ENCODE data around the gene SUSD1. TPM values are rescaled to one million over a fixed set of nuclear protein-coding genes. Genes with fewer than 3 reads are reported as not detected.
A peak's percentile ranks its signal among the peaks of the same experiment; 100 is the strongest.

SUSD1 gene
- total RNA-seq, 1 experiment from 2014 or later, result 3.3 TPM

GRCh38 chr9:112007575-112008240 is 167.4 kb downstream of the SUSD1 start:
- Histone ChIP-seq H3K27me3 (no peaks in the 10 kb centered on the region), H3K4me3 (no peak overlapping the region), H3K9me3 (no peaks in the 10 kb centered on the region), H3K36me3 (no peaks in the 10 kb centered on the region)
- DNase-seq, result no peak

GRCh38 chr9:112006361-112007020 is 168.6 kb downstream of the SUSD1 start:
- Histone ChIP-seq H3K36me3 (no peaks in the 10 kb centered on the region), H3K27me3 (no peaks in the 10 kb centered on the region), H3K9me3 (no peaks in the 10 kb centered on the region), H3K4me3 (no peak overlapping the region)
- DNase-seq, result no peak

- Histone ChIP-seq H3K27me3 (no peaks in the 10 kb centered on the region), H3K36me3 (no peaks in the 10 kb centered on the region), H3K4me3 (no peak overlapping the region), H3K9me3 (no peaks in the 10 kb centered on the region)
- no peak for DNase-seq
These were observed 169.2 kb downstream of the SUSD1 start for GRCh38 chr9:112005939-112006338.

GRCh38 chr9:112003538-112003937 is 171.6 kb downstream of the SUSD1 start:
- no peaks in the 10 kb centered on the region for H3K36me3 ChIP-seq
- no peaks in the 10 kb centered on the region for H3K9me3 ChIP-seq
- H3K4me3 ChIP-seq, result no peak overlapping the region
- DNase-seq, result no peak
- no peaks in the 10 kb centered on the region for H3K27me3 ChIP-seq

GRCh38 chr9:112002847-112003457 is 172.1 kb downstream of the SUSD1 start:
- no peaks in the 10 kb centered on the region for H3K36me3 ChIP-seq
- H3K4me3 ChIP-seq, result no peak overlapping the region
- H3K27me3 ChIP-seq, result no peaks in the 10 kb centered on the region
- no peaks in the 10 kb centered on the region for H3K9me3 ChIP-seq
- peak; percentile 80 for DNase-seq

- Histone ChIP-seq H3K4me3 (no peak overlapping the region), H3K9me3 (no peaks in the 10 kb centered on the region), H3K27me3 (no peaks in the 10 kb centered on the region), H3K36me3 (no peaks in the 10 kb centered on the region)
- no peak for DNase-seq
These were observed 172.8 kb downstream of the SUSD1 start for GRCh38 chr9:112002131-112002846.

- Histone ChIP-seq H3K27me3 (no peaks in the 10 kb centered on the region), H3K9me3 (no peaks in the 10 kb centered on the region), H3K36me3 (no peaks in the 10 kb centered on the region), H3K4me3 (no peak overlapping the region)
- no peak for DNase-seq
These were observed 174.4 kb downstream of the SUSD1 start for GRCh38 chr9:112000743-112001142.

- Histone ChIP-seq H3K9me3 (no peaks in the 10 kb centered on the region), H3K4me3 (no peak overlapping the region), H3K36me3 (no peaks in the 10 kb centered on the region), H3K27me3 (no peaks in the 10 kb centered on the region)
- DNase-seq, result no peak
These were observed 175.8 kb downstream of the SUSD1 start for GRCh38 chr9:111999319-111999718.

- no peak for DNase-seq
- no peaks in the 10 kb centered on the region for H3K36me3 ChIP-seq
- H3K9me3 ChIP-seq, result no peaks in the 10 kb centered on the region
- no peaks in the 10 kb centered on the region for H3K27me3 ChIP-seq
- no peak overlapping the region for H3K4me3 ChIP-seq
These were observed 177.3 kb downstream of the SUSD1 start for GRCh38 chr9:111997831-111998230.

GRCh38 chr9:111994831-111995458 is 180.2 kb downstream of the SUSD1 start:
- DNase-seq, result no peak
- Histone ChIP-seq H3K27me3 (no peaks in the 10 kb centered on the region), H3K4me3 (no peak overlapping the region), H3K36me3 (no peaks in the 10 kb centered on the region), H3K9me3 (peaks cover 6% of the 10 kb centered on the region)

- no peaks in the 10 kb centered on the region for H3K27me3 ChIP-seq
- no peak overlapping the region for H3K4me3 ChIP-seq
- peaks cover 6% of the 10 kb centered on the region for H3K9me3 ChIP-seq
- no peak for DNase-seq
- H3K36me3 ChIP-seq, result no peaks in the 10 kb centered on the region
These were observed 181.8 kb downstream of the SUSD1 start for GRCh38 chr9:111993319-111993718.

- H3K9me3 ChIP-seq, result peaks cover 6% of the 10 kb centered on the region
- H3K4me3 ChIP-seq, result no peak overlapping the region
- H3K27me3 ChIP-seq, result no peaks in the 10 kb centered on the region
- H3K36me3 ChIP-seq, result no peaks in the 10 kb centered on the region
- peak; percentile 35 for DNase-seq
These were observed 182.6 kb downstream of the SUSD1 start for GRCh38 chr9:111992523-111992922.

- H3K27me3 ChIP-seq, result no peaks in the 10 kb centered on the region
- DNase-seq, result no peak
- peaks cover 6% of the 10 kb centered on the region for H3K9me3 ChIP-seq
- H3K36me3 ChIP-seq, result no peaks in the 10 kb centered on the region
- H3K4me3 ChIP-seq, result no peak overlapping the region
These were observed 183.9 kb downstream of the SUSD1 start for GRCh38 chr9:111991179-111991578.

Other genes with a start within 250 kb of the SUSD1 start
- 16.3 and 20.7 TPM in 2 replicates for gene PTBP3, start 158.3 kb upstream of the SUSD1 start, total RNA-seq (2014; rRNA removed; shearing (Covaris generic); ENCODE audit: low replicate concordance)
- 32.1 and 44.3 TPM in 2 replicates for gene HSDL2, start 204.8 kb upstream of the SUSD1 start, total RNA-seq (2014; rRNA removed; shearing (Covaris generic); ENCODE audit: low replicate concordance)